AG08395 (cell line): ENCODE measurements around the gene ETHE1.
"Not testable (repeated sequence)": the region's sequence is repeated elsewhere in the genome, so short reads cannot be mapped to it uniquely, and the experiment has no call there.

Source experiments
- DNase-seq: peaks from one replicate; pipeline ENCODE4 v3.0.0; 2012; ENCODE audit warnings: mixed read lengths, low spot score

Gene ETHE1

DNA sequence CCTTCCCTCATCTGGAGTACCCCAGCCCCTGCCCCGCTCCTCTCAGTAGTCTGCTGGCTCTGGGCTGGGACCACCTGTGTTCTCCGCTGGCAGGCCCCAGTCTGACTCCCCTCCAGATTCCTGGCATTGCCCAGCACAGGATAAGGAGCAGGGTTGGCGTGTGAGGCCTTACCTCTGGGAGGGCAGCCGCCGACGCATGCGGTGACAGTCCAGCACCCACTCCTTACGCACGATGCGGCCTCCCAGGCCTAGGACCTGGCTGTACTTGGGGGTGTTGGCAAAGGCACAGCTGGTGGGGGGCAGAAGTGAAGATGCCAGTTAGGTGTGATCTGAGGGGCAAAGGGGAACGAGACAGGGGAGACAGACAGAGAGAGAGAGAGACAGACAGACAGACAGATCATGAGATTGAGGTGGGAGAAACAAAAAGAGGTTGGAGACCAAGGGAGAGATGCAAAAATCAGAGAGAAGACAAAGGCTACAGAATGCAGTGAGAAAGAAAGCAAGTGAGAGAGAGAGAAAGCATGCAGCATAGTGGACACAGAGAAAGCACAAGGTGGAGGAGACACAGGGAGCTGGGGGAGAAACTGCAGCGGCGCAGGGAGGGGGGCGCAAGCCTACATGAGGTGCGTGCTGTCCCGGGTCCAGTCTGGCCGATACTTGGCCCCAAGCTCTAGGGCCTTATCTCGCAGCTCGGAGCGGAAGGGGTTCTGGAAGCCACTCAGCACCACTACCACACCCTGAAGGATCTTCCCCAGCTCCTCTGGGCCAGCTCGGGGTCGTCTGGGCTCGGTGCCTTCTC is 24.6 kb upstream of the ETHE1 start:
- no peak for DNase-seq

DNA sequence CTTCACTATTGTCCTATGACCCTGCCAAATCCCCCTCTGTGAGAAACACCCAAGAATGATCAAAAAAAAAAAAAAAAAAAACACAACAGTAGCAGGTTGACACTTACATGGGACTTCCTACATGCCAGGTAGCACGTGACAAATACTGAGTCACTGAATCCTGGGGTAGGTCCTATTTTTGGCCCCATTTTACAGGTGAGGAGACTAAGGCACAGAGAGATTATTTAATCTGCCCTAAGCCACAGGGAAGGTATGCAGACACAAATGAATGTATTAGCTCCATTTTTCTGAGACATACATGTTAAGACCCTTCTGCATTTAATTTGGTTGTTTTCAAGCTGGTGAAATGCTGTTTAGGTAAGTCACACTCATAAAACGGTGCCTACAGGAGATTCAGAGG is 21.7 kb upstream of the ETHE1 start:
- DNase-seq: no peak

DNA sequence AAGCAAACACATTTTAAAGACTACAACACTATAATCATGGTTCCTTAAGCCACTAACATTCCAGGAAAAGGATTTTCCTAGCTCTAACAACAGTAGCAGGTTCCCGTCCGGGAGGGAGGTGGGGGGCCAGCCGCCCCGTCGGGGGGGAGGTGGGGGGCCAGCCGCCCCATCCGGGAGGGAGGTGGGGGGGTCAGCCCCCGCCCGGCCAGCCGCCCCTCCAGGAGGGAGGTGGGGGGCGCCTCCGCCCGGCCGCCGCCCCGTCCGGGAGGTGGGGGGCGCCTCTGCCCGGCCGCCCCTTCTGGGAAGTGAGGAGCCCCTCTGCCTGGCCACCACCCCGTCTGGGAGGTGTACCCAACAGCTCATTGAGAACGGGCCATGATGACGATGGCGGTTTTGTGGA is 20.9 kb upstream of the ETHE1 start:
- not testable (repeated sequence) for DNase-seq

DNA sequence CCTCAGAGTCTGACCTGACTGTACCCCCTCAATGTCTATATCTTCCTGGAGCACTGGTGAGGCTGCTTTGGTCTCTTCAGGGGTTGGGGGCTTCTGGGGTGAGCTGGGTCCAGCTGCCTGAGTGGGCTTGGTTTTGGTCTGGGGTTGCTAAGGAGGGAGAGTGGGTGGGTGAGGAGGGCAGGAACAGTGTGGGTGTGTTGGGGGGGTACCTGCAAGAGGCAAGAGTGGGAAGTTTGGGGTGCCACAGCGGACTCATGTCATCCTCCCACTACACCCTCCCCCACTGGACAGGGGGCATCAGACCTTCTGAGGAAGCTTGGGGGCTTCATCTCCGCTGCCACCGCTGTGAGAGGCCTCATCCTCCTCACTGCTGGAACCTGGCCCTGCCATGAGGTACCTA is 19.6 kb upstream of the ETHE1 start:
- DNase-seq: no peak

GRCh38 chr19:43545981-43546380 is 19.0 kb upstream of the ETHE1 start:
- DNase-seq: no peak

- no peak for DNase-seq
Measured at GRCh38 chr19:43545276-43545675, 18.3 kb upstream of the ETHE1 start.

DNA sequence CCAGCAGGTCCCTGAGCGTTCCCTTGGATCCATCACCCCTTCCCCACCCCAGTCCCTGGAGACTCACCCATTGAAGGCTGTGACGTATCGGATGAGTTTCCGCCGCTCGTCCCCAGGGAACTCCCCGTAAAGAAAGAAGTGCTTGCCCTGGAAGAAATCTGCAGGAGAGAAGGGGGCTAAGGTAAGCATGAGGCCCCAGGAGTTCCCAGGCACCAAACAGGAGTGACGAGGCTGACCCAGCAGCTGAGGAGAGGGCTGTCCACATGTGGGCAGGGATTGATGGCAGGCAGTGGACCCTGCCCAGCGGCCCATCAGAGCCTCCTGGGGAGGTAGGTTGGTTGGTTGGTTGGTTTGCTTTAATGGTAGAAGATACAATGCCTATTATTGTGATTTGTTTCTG is 17.1 kb upstream of the ETHE1 start:
- DNase-seq: no peak

DNA sequence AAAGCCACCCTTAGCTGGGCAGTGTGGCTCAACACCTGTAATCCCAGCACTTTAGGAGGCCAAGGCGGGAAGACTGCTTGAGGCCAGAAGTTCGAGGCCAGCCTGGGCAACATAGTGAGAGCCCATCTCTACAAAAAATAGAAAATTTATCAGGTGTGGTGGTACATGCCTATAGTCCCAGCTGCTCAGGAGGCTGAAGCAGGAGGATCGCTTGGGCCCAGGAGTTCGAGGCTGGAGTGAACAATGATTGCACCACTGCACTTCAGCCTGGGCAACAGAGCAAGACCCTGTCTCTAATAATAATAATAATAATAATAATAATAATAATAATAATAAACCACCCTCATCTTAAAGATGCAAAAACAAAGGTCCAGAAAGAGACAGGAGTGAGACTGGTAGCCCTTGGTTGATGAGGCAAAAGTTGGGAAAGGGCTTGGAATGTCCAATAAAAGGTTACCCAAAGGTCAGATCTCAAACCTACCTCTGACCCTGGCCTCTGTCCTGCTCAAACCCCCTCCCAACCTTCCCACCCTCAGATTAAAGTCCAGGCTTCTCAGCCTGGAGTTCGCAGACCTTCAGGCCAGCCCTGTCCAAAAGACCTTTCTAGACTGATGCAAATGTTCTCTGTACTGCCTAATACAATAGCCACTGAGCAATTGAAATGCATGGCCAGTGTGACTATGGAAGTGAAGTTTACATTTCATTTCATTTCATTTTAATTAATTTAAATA is 15.1 kb upstream of the ETHE1 start:
- DNase-seq: no peak

DNA sequence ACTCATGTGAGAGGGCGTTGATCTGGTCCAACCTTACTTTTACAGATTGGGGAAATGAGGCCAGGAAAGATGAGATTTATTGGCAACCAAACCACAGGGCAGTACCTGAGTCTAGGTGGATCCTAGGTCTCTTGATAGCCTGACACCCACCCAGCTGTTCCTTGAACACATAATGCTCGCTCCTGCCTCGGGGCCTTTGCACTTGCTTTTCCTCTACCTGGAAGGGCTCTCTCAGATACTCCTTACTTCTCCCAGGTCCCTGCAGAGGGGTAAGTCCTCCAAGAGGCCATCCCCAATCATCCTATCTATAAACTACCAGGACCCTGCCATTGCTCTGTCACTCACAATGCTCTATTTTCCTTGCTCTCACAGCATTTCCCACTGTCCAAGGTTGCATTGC is 13.4 kb upstream of the ETHE1 start:
- no peak for DNase-seq

- DNase-seq: no peak
Measured at GRCh38 chr19:43538922-43539321, 11.9 kb upstream of the ETHE1 start.

DNA sequence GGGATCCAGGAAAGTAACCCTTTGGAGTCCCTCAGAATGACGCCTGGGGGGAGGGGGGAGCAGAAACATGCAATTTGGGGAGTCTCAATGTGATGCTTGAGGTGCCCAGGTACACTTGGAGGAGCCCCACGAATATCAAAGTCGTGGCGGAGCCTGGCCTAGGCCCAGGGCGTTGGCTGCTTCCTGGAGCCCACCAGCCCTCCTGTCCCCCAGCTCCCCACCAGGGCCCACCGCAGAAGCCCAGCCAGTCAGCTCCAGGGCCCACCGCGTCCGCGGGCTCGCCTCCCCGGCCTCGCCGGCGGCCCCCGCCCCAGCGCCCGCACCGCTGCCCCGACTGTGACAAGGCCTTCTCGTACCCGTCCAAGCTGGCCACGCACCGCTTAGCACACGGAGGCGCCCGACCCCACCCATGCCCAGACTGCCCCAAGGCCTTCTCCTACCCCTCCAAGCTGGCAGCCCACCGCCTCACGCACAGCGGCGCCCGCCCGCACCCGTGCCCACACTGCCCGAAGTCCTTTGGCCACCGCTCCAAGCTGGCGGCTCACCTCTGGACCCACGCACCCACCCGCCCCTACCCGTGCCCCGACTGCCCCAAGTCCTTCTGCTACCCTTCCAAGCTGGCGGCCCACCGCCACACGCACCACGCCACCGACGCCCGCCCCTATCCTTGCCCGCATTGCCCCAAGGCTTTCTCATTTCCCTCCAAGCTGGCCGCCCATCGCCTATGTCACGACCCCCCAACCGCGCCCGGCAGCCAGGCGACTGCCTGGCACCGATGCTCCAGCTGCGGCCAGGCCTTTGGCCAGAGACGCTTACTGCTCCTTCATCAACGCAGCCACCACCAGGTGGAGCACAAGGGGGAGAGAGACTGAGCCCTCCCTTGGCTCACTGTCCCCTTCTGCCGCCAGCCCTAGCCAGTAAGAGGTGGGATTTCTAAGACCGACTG is 8.1 kb upstream of the ETHE1 start:
- peak; percentile 61 for DNase-seq

- DNase-seq: no peak
Measured at GRCh38 chr19:43534305-43534815, 7.4 kb upstream of the ETHE1 start.

GRCh38 chr19:43533546-43534304 is 6.7 kb upstream of the ETHE1 start:
- DNase-seq: peak; percentile 98

GRCh38 chr19:43532962-43533545 is 6.1 kb upstream of the ETHE1 start, which contains the start of gene ZNF575:
TSS of gene ZNF575 (plus strand) at chr19:43533188. CDS start at chr19:43534423, 1,235 bp downstream.
- DNase-seq: peak; percentile 86

GRCh38 chr19:43532571-43532961 is 5.6 kb upstream of the ETHE1 start:
- DNase-seq: no peak

GRCh38 chr19:43527860-43528622 is 1.0 kb upstream of the ETHE1 start:
- no peak for DNase-seq

- peak; percentile 25 for DNase-seq
Measured at GRCh38 chr19:43525836-43526771, 897 bp downstream of the ETHE1 start.

GRCh38 chr19:43524922-43525835 is 1.8 kb downstream of the ETHE1 start:
- peak; percentile 60 for DNase-seq
